Neural cell (in vitro differentiated cells): ENCODE measurements around the gene FAM151B. TPM values are rescaled to one million over a fixed set of nuclear protein-coding genes. Genes with fewer than 3 reads are reported as not detected.

Experiments used
- H2AFZ ChIP-seq: fragments of 200-600, 300-800 bp; sonication (generic), shearing (Covaris generic); 2 replicates; pipeline ENCODE4 v1.6.0; 2014; ENCODE audit warnings: low read depth, mild to moderate bottlenecking, antibody characterized with exemption, low read length, moderate library complexity
- H3F3A ChIP-seq: fragments of 200-600 bp; shearing (Covaris generic); 2 replicates; pipeline ENCODE4 v1.6.1; 2016; ENCODE audit warnings: mild to moderate bottlenecking, moderate library complexity, mixed read lengths, antibody characterized with exemption, low read length; ENCODE audit not compliant: insufficient read depth, poor library complexity, severe bottlenecking
- H3K27ac ChIP-seq: fragments of 200-600, 300-800 bp; sonication (generic), shearing (Covaris generic); 2 replicates; pipeline ENCODE4 v1.5.1; 2014; ENCODE audit warnings: mild to moderate bottlenecking, low read length, moderate library complexity
- H3K27me3 ChIP-seq: fragments of 300-800, 200-600 bp; sonication (generic), shearing (Covaris generic); 2 replicates; pipeline ENCODE4 v1.6.0; 2014; ENCODE audit warnings: mild to moderate bottlenecking, low read depth, low read length, moderate library complexity; ENCODE audit not compliant: insufficient read depth
- H3K36me3 ChIP-seq: fragments of 300-800, 200-600 bp; sonication (generic), shearing (Covaris generic); 2 replicates; pipeline ENCODE4 v1.5.1; 2014; ENCODE audit warnings: mild to moderate bottlenecking, antibody characterized with exemption, low read length, moderate library complexity; ENCODE audit not compliant: insufficient read depth
- H3K4me2 ChIP-seq: fragments of 300-800, 200-600 bp; sonication (generic), shearing (Covaris generic); 2 replicates; pipeline ENCODE4 v1.6.0; 2014; ENCODE audit warnings: mild to moderate bottlenecking, low read length
- H3K4me3 ChIP-seq: fragments of 300-800, 200-600 bp; sonication (generic), shearing (Covaris generic); 2 replicates; pipeline ENCODE4 v1.5.1; 2014; ENCODE audit warnings: mild to moderate bottlenecking, low read length, moderate library complexity
- H3K79me2 ChIP-seq: fragments of 200-600 bp; shearing (Covaris generic); replicated peaks from 2 replicates; pipeline ENCODE4 v1.6.0; 2014; ENCODE audit warnings: mild to moderate bottlenecking, low read length, moderate library complexity; ENCODE audit not compliant: insufficient read depth
- H3K9ac ChIP-seq: fragments of 300-800, 200-600 bp; sonication (generic), shearing (Covaris generic); 2 replicates; pipeline ENCODE4 v1.6.1; 2016; ENCODE audit warnings: mild to moderate bottlenecking, low read length, mixed read lengths
- H3K9me2 ChIP-seq: fragments of 200-600 bp; shearing (Covaris generic); 2 replicates; pipeline ENCODE4 v1.6.1; 2016; ENCODE audit warnings: mild to moderate bottlenecking, low read length, mixed read lengths; ENCODE audit not compliant: insufficient read depth
- H3K9me3 ChIP-seq: fragments of 200-600, 300-800 bp; sonication (generic), shearing (Covaris generic); 2 replicates; pipeline ENCODE4 v1.6.1; 2016; ENCODE audit warnings: mild to moderate bottlenecking, mixed run types, low read length, moderate library complexity, mixed read lengths
- H4K20me1 ChIP-seq: fragments of 200-600 bp; shearing (Covaris generic); 2 replicates; pipeline ENCODE4 v1.6.1; 2016; ENCODE audit warnings: mild to moderate bottlenecking, mixed run types; ENCODE audit not compliant: insufficient read depth
- CTCF ChIP-seq: fragments of 450-650 bp; IDR thresholded peaks from 2 replicates; pipeline ENCODE4 v1.5.1; 2014; ENCODE audit warnings: antibody characterized with exemption, mild to moderate bottlenecking, moderate library complexity; ENCODE audit not compliant: poor library complexity, severe bottlenecking
- EP300 ChIP-seq: fragments of 450-650 bp; conservative IDR thresholded peaks from 2 replicates; pipeline ENCODE4 v1.6.1; 2014; ENCODE audit warnings: antibody characterized with exemption, mild to moderate bottlenecking, moderate library complexity; ENCODE audit not compliant: poor library complexity, severe bottlenecking
- EZH2 ChIP-seq: fragments of 200-600, 300-800 bp; shearing (Covaris generic), sonication (generic); IDR thresholded peaks from 2 replicates; pipeline ENCODE4 v1.6.1; 2014; ENCODE audit warnings: antibody characterized with exemption, low read length, borderline replicate concordance, mild to moderate bottlenecking; ENCODE audit not compliant: insufficient read depth, poor library complexity, severe bottlenecking
- MXI1 ChIP-seq: fragments of 450-650 bp; conservative IDR thresholded peaks from 2 replicates; pipeline ENCODE4 v1.6.1; 2014; ENCODE audit warnings: antibody characterized with exemption, mild to moderate bottlenecking; ENCODE audit not compliant: poor library complexity, severe bottlenecking
- POLR2AphosphoS5 ChIP-seq: IDR thresholded peaks from 2 replicates; pipeline ENCODE4 v1.6.1; 2012
- RAD21 ChIP-seq: fragments of 450-650 bp; conservative IDR thresholded peaks from 2 replicates; pipeline ENCODE4 v1.6.1; 2014; ENCODE audit warnings: antibody characterized with exemption, mild to moderate bottlenecking, moderate library complexity
- REST ChIP-seq: IDR thresholded peaks from 2 replicates; pipeline ENCODE4 v1.6.1; 2012; ENCODE audit warnings: borderline replicate concordance
- SMC3 ChIP-seq: fragments of 450-650 bp; conservative IDR thresholded peaks from 2 replicates; pipeline ENCODE4 v1.6.1; 2014; ENCODE audit warnings: antibody characterized with exemption, mild to moderate bottlenecking, moderate library complexity; ENCODE audit not compliant: poor library complexity
- TAF1 ChIP-seq: IDR thresholded peaks from 2 replicates; pipeline ENCODE4 v1.6.1; 2012; ENCODE audit warnings: low read depth
- polyA plus RNA-seq: library from polyadenylated mRNA; depleted of rRNA; stranded (reverse); fragments of >200 nt; gene quantifications from 2 replicates; pipeline ENCODE4 v1.2.3, GENCODE V29; 2014

Gene FAM151B
- polyA plus RNA-seq, 1 donor from 2014 or later, result 3.3 TPM

- no peak overlapping the region for H3K4me2 ChIP-seq
- H3K4me3 ChIP-seq, result no peak overlapping the region
- no peaks in the 10 kb centered on the region for H3K9me3 ChIP-seq
- H3K27ac ChIP-seq, result no peak overlapping the region
- no peak overlapping the region for H2AFZ ChIP-seq
- no peaks in the 10 kb centered on the region for H3K36me3 ChIP-seq
- no peaks in the 10 kb centered on the region for H3K79me2 ChIP-seq
- no peaks in the 10 kb centered on the region for H3K27me3 ChIP-seq
- H4K20me1 ChIP-seq, result no peaks in the 10 kb centered on the region
- no peak overlapping the region for H3K9ac ChIP-seq
- H3F3A ChIP-seq, result no peaks in the 10 kb centered on the region
- TF ChIP-seq RAD21 (no peak), EP300 (no peak), EZH2 (no peak), CTCF (no peak), TAF1 (no peak), REST (no peak), POLR2AphosphoS5 (no peak), SMC3 (no peak), MXI1 (no peak)
- no peaks in the 10 kb centered on the region for H3K9me2 ChIP-seq
Measured at GRCh38 chr5:80479713-80480112, 8.2 kb upstream of the FAM151B start.

GRCh38 chr5:80480354-80480753, 7.5 kb upstream of the FAM151B start:
- no peak overlapping the region for H3K9ac ChIP-seq
- H3K27me3 ChIP-seq, result no peaks in the 10 kb centered on the region
- no peaks in the 10 kb centered on the region for H3K79me2 ChIP-seq
- H3K4me2 ChIP-seq, result no peak overlapping the region
- no peaks in the 10 kb centered on the region for H4K20me1 ChIP-seq
- TF ChIP-seq CTCF (no peak), RAD21 (no peak), EP300 (no peak), MXI1 (no peak), SMC3 (no peak), TAF1 (no peak), POLR2AphosphoS5 (no peak), EZH2 (no peak), REST (no peak)
- H3K36me3 ChIP-seq, result no peaks in the 10 kb centered on the region
- H3K4me3 ChIP-seq, result no peak overlapping the region
- no peak overlapping the region for H3K27ac ChIP-seq
- no peaks in the 10 kb centered on the region for H3K9me2 ChIP-seq
- no peaks in the 10 kb centered on the region for H3K9me3 ChIP-seq
- H2AFZ ChIP-seq, result no peak overlapping the region
- no peaks in the 10 kb centered on the region for H3F3A ChIP-seq
